Omental fat pad (tissue), 4 donors: ENCODE results near the gene VAC14. TPM values are rescaled to one million over a fixed set of nuclear protein-coding genes. Genes with fewer than 3 reads are reported as not detected.

Experiments used
- ATAC-seq: fragments of 150-250 bp; one replicate; pipeline ENCODE4 v1.9.1; 2016; ENCODE audit warnings: mild to moderate bottlenecking, moderate library complexity; ENCODE audit not compliant: low FRiP score
- DNase-seq: peaks from one replicate; pipeline ENCODE4 v3.0.0-alpha.2; 2019; ENCODE audit warnings: low spot score
- CTCF ChIP-seq, 3 donors: fragments of 450-650 bp; IDR thresholded peaks; one replicate each; pipeline ENCODE4 v1.5.1; 2016 to 2017; ENCODE audit warnings: antibody characterized with exemption in 3 of 3, mild to moderate bottlenecking in 3 of 3, moderate library complexity in 2 of 3
- total RNA-seq, 4 donors: library from RNA; depleted of rRNA; stranded (reverse); fragments of >200 nt; gene quantifications; one replicate each; pipeline ENCODE4 v1.1.0, GENCODE V29; 2016

Gene VAC14
- total RNA-seq, 4 donors from 2014 or later = 24.0 to 44.1 (median 35.0) TPM

- no peak for TF ChIP-seq CTCF (IDR thresholded peaks at IDR 0.05)
- DNase-seq = no peak
- ATAC-seq = no peak
Observed at GRCh38 chr16:70769131-70769530, 31.8 kb downstream of the VAC14 start.

- no peak for ATAC-seq
- TF ChIP-seq CTCF (IDR thresholded peaks at IDR 0.05) = no peak
- no peak for DNase-seq
Observed at GRCh38 chr16:70768203-70768580, 32.8 kb downstream of the VAC14 start.

- ATAC-seq (no peak), DNase-seq (no peak)
- TF ChIP-seq CTCF (IDR thresholded peaks at IDR 0.05) = no peak
Observed at GRCh38 chr16:70767377-70768202, 33.4 kb downstream of the VAC14 start.

GRCh38 chr16:70766658-70767057 is 34.3 kb downstream of the VAC14 start:
- no peak for TF ChIP-seq CTCF (IDR thresholded peaks at IDR 0.05)
- DNase-seq = no peak
- ATAC-seq = no peak

- DNase-seq (no peak), ATAC-seq (no peak)
- no peak for TF ChIP-seq CTCF (IDR thresholded peaks at IDR 0.05)
Observed at GRCh38 chr16:70766176-70766575, 34.8 kb downstream of the VAC14 start.

- no peak for ATAC-seq
- TF ChIP-seq CTCF (IDR thresholded peaks at IDR 0.05) = no peak
- DNase-seq = no peak
Observed at GRCh38 chr16:70765491-70765890, 35.5 kb downstream of the VAC14 start.

- no peak for ATAC-seq
- no peak for TF ChIP-seq CTCF (IDR thresholded peaks at IDR 0.05)
- DNase-seq = no peak
Observed at GRCh38 chr16:70764632-70765031, 36.3 kb downstream of the VAC14 start.
